Lung (tissue), 12 donors: ENCODE measurements around the gene DDX56. TPM values are rescaled to one million over a fixed set of nuclear protein-coding genes. Genes with fewer than 3 reads are reported as not detected.

Experiments used
- ATAC-seq: fragments of 200-7000 bp; cut with Tn5 transposase; one replicate; pipeline ENCODE4 v1.9.1; 2020; ENCODE audit warnings: moderate number of reproducible peaks; ENCODE audit not compliant: insufficient read depth, low FRiP score
- DNase-seq, 3 donors: peaks; one replicate each; pipeline ENCODE4 v3.0.0-alpha.2; 2013 to 2017
- H3K27ac ChIP-seq, 2 donors: one replicate each; pipeline ENCODE4 v1.5.1; 2013; ENCODE audit warnings: mild to moderate bottlenecking in 2 of 2, moderate library complexity in 2 of 2, control low read depth in 1 of 2, inconsistent platforms in 1 of 2, low read depth in 1 of 2, low read length in 1 of 2
- H3K27me3 ChIP-seq, 3 donors: one replicate each; pipeline ENCODE4 v1.5.1; 2013; ENCODE audit warnings: low read length in 2 of 3; ENCODE audit not compliant: control insufficient read depth in 3 of 3, insufficient read depth in 3 of 3
- H3K36me3 ChIP-seq, 4 donors: one replicate each; pipeline ENCODE4 v1.5.1; 2013; ENCODE audit warnings: low read length in 4 of 4, mild to moderate bottlenecking in 1 of 4, moderate library complexity in 1 of 4; ENCODE audit not compliant: control insufficient read depth in 4 of 4, insufficient read depth in 4 of 4
- H3K4me1 ChIP-seq, 5 donors: one replicate each; pipeline ENCODE4 v1.5.1; 2013; ENCODE audit warnings: low read length in 5 of 5, mild to moderate bottlenecking in 2 of 5, moderate library complexity in 1 of 5; ENCODE audit not compliant: control insufficient read depth in 5 of 5, insufficient read depth in 5 of 5
- H3K4me3 ChIP-seq: one replicate; pipeline ENCODE4 v1.5.1; 2013; ENCODE audit warnings: mild to moderate bottlenecking, control low read depth, moderate library complexity
- H3K9ac ChIP-seq, 2 donors: one replicate each; pipeline ENCODE4 v1.5.1; 2013; ENCODE audit warnings: low read length in 2 of 2, control low read depth in 1 of 2; ENCODE audit not compliant: insufficient read depth in 1 of 2
- H3K9me3 ChIP-seq, 4 donors: one replicate each; pipeline ENCODE4 v1.5.1; 2013; ENCODE audit warnings: low read length in 3 of 4, mild to moderate bottlenecking in 1 of 4, moderate library complexity in 1 of 4; ENCODE audit not compliant: control insufficient read depth in 4 of 4, insufficient read depth in 3 of 4
- WGBS, 2 donors: extraction: QIAGEN DNeasy Blood & Tissue Kit; methylation state at CpG; one replicate each; pipeline ENCODE4 v1.1.7; 2013; 5-methylcytosine and 5-hydroxymethylcytosine counted together
- polyA plus RNA-seq, 2 donors: library from polyadenylated mRNA; stranded (reverse); fragments of 200-250 nt; gene quantifications; one replicate each; pipeline ENCODE4 v1.2.1, GENCODE V29; 2013
- total RNA-seq, 2 donors: library from RNA; depleted of rRNA in 1 of 2; stranded (reverse); fragments of >200 nt in 1 of 2; gene quantifications; one replicate each; pipeline ENCODE4 v1.2.1, GENCODE V29; 2014 to 2021
- TF ChIP-seq, protein P1 (sequence below): IDR thresholded peaks from 2 replicates; pipeline ENCODE4 v1.5.1; 2012; ENCODE audit warnings: mild to moderate bottlenecking; ENCODE audit errors: control extremely low read depth, extremely low read depth
- donor health status: control.
- donor health status: control.
- donor health status: Bipolar disorder and iron deficiency.
- donor health status: healthy.
- donor health status: DM: yes; HTN: yes; CAD: no.

DDX56 gene
- total and polyA plus RNA-seq, 4 donors = 45.9 to 67.5 (median 58.2) TPM

DNA sequence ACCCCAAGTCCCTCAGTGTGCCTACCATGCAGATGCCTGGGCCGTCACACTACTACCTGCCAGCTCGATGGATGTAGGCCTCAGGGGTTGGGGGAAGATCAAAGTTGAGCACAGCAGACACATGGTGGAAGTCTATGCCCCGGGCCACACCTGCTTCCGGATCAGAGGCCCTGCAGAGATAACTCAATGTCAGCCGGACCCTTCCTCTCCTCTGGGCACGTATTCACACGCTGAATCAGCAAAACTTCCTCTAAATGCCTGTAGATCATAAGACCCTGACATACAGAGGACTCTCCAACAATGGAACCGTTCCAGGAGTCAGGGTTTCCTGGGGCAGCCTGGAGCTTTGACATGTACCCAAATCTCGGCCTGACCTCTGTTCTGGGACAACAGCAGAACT, 3.7 kb downstream of the DDX56 start:
- peaks cover 40 to 62% (median 59%) of the 10 kb centered on the region in 4 donors for H3K36me3 ChIP-seq
- no peak for DNase-seq
- no peak overlapping the region for H3K9ac ChIP-seq
- H3K27me3 ChIP-seq = no peaks in the 10 kb centered on the region
- ATAC-seq = no peak
- WGBS, 2 donors = 92 to 94% methylated on average over 9 of the region's 9 CpGs
- H3K9me3 ChIP-seq = no peaks in the 10 kb centered on the region
- TF ChIP-seq, protein P1, sequence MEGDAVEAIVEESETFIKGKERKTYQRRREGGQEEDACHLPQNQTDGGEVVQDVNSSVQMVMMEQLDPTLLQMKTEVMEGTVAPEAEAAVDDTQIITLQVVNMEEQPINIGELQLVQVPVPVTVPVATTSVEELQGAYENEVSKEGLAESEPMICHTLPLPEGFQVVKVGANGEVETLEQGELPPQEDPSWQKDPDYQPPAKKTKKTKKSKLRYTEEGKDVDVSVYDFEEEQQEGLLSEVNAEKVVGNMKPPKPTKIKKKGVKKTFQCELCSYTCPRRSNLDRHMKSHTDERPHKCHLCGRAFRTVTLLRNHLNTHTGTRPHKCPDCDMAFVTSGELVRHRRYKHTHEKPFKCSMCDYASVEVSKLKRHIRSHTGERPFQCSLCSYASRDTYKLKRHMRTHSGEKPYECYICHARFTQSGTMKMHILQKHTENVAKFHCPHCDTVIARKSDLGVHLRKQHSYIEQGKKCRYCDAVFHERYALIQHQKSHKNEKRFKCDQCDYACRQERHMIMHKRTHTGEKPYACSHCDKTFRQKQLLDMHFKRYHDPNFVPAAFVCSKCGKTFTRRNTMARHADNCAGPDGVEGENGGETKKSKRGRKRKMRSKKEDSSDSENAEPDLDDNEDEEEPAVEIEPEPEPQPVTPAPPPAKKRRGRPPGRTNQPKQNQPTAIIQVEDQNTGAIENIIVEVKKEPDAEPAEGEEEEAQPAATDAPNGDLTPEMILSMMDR = no peak
- peaks cover 6 to 18% (median 11%) of the 10 kb centered on the region in 5 donors for H3K4me1 ChIP-seq
- no peak overlapping the region for H3K27ac ChIP-seq
- no peak overlapping the region for H3K4me3 ChIP-seq

DNA sequence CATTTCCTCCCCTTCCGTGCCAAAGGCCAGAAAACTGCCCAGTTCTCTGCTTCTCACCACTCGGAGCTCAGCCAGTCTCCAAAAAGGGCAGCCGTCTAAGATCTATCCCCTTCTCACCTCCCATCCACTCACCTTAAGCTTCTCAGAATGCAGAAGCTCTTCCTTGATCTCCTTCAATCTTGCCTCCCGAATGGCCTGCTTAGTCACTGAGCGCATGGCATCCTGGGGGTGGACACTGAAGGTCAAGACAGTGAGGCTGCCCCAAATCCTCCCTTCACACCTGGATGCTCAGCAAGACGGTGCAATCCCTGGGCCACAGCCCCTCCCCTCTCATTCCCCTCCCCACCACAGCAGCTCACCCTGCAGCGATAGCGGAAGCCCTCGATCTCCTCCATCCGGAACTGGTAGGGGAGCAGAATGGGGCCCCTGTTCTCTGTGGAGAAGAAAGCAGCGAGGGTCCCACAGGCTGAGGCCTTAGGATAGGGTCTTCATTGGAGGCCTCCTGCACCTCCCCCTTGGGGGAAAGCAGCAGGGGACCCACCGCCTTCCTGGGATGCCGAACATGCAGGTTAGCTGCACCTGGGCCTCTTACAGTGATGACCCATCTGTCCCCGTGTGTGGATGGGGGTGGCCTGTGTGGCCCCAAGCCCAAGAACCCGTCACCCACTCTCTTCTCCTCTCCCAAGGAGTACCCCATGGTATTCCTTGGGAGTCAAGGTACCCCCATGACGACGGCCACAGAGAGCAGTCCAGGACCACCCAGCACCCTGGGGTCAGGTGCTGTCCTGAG, 4.7 kb downstream of the DDX56 start:
- Histone ChIP-seq H3K36me3 (peaks cover 40 to 71% (median 62%) of the 10 kb centered on the region in 4 donors), H3K27me3 (no peaks in the 10 kb centered on the region), H3K27ac (no peak overlapping the region), H3K4me3 (no peak overlapping the region), H3K4me1 (peaks cover 5 to 10% (median 6%) of the 10 kb centered on the region in 5 donors), H3K9ac (no peak overlapping the region), H3K9me3 (no peaks in the 10 kb centered on the region)
- TF ChIP-seq, protein P1 = no peak
- 95% methylated on average over 17 of the region's 17 CpGs for WGBS, 2 donors
- DNase-seq (no peak), ATAC-seq (no peak)

DNA sequence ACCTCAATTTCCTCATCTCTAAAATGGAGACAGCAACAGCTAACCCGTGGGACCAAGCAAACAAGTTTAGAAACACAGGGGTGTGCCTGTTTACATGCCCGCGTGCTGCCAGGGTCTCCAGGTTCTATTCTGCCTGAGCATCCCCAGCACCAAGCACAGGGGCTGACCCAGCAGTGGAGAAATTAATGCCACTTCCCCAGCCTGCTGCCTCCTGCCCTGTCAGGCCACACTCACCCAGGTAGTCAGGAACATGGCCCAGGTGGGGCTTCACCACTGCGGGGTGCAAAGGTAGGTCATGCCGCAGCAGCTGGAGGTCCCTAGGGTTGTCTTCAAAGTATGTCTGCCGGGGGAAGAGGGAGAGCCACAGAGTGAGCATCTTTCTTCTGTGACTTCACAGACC, 5.8 kb downstream of the DDX56 start:
- 95 to 96% methylated on average over 6 of the region's 6 CpGs for WGBS, 2 donors
- Histone ChIP-seq H3K27ac (no peak overlapping the region), H3K9me3 (no peaks in the 10 kb centered on the region), H3K36me3 (peaks cover 40 to 72% (median 62%) of the 10 kb centered on the region in 4 donors), H3K4me1 (peaks cover 4 to 6% (median 5%) of the 10 kb centered on the region in 5 donors), H3K9ac (no peak overlapping the region), H3K4me3 (no peak overlapping the region), H3K27me3 (no peaks in the 10 kb centered on the region)
- TF ChIP-seq, protein P1 = no peak
- no peak for DNase-seq
- ATAC-seq = no peak
